SK-N-MC (cell line): ENCODE results near the gene CDC26.
"Not testable (repeated sequence)": the region's sequence is repeated elsewhere in the genome, so short reads cannot be mapped to it uniquely, and the experiment has no call there.

Source experiments
- DNase-seq: peaks from one replicate; pipeline ENCODE4 v3.0.0-alpha.2; 2011; ENCODE audit warnings: low read depth, low spot score
- H3K27ac ChIP-seq: fragments of 200-600 bp; sonication (generic); 2 replicates; pipeline ENCODE4 v1.5.1; 2016; ENCODE audit warnings: mixed run types
- H3K36me3 ChIP-seq: fragments of 200-600 bp; sonication (generic); 2 replicates; pipeline ENCODE4 v1.6.1; 2017; ENCODE audit warnings: antibody characterized with exemption, low read length, mixed read lengths; ENCODE audit not compliant: insufficient read depth
- H3K4me3 ChIP-seq: fragments of 200-600 bp; sonication (generic); 2 replicates; pipeline ENCODE4 v1.5.1; 2016
- H3K9ac ChIP-seq: fragments of 200-600 bp; sonication (generic); 2 replicates; pipeline ENCODE4 v1.8.0; 2017; ENCODE audit warnings: mixed run types, mixed read lengths; ENCODE audit not compliant: insufficient read length
- H3K9me3 ChIP-seq: fragments of 200-600 bp; sonication (generic); 2 replicates; pipeline ENCODE4 v1.6.1; 2017; ENCODE audit warnings: low read depth, mild to moderate bottlenecking, antibody characterized with exemption, low read length, moderate library complexity, mixed read lengths
- EZH2 ChIP-seq: fragments of 200-600 bp; sonication (generic); IDR thresholded peaks from one replicate; pipeline ENCODE4 v1.6.1; 2017; ENCODE audit warnings: antibody characterized with exemption
- FOXP2 ChIP-seq: optimal IDR thresholded peaks from 2 replicates; pipeline ENCODE3; 2011; ENCODE audit warnings: mild to moderate bottlenecking, moderate library complexity; ENCODE audit not compliant: insufficient read depth; ENCODE audit errors: extremely low read length, control extremely low read depth
- POLR2AphosphoS5 ChIP-seq: IDR thresholded peaks from 2 replicates; pipeline ENCODE4 v1.6.1; 2012; ENCODE audit warnings: mild to moderate bottlenecking, low read depth, low read length, borderline replicate concordance

Gene CDC26

GRCh38 chr9:113255438-113255837, 19.9 kb downstream of the CDC26 start:
- TF ChIP-seq EZH2 (no peak), POLR2AphosphoS5 (no peak), FOXP2 (no peak)
- Histone ChIP-seq H3K4me3 (no peak overlapping the region), H3K36me3 (peaks cover 11% of the 10 kb centered on the region; the same call in 1 of the 2 replicates), H3K27ac (no peak overlapping the region), H3K9me3 (no peaks in the 10 kb centered on the region), H3K9ac (no peak overlapping the region)
- DNase-seq: no peak

- peaks cover 7% of the 10 kb centered on the region; the same call in 1 of the 2 replicates for H3K36me3 ChIP-seq
- TF ChIP-seq EZH2 (no peak), POLR2AphosphoS5 (no peak), FOXP2 (no peak)
- H3K27ac ChIP-seq: no peak overlapping the region
- H3K9me3 ChIP-seq: no peaks in the 10 kb centered on the region
- DNase-seq: no peak
- H3K4me3 ChIP-seq: no peak overlapping the region
- H3K9ac ChIP-seq: no peak overlapping the region
These were observed 20.4 kb downstream of the CDC26 start for GRCh38 chr9:113254991-113255390.

GRCh38 chr9:113250807-113251206, 24.6 kb downstream of the CDC26 start:
- H3K36me3 ChIP-seq: no peaks in the 10 kb centered on the region
- no peak overlapping the region for H3K9ac ChIP-seq
- TF ChIP-seq FOXP2: no peak
- TF ChIP-seq POLR2AphosphoS5: no peak
- TF ChIP-seq EZH2: no peak
- H3K27ac ChIP-seq: no peak overlapping the region
- no peak for DNase-seq
- no peak overlapping the region for H3K4me3 ChIP-seq
- no peaks in the 10 kb centered on the region for H3K9me3 ChIP-seq

- not testable (repeated sequence) for H3K4me3 ChIP-seq, H3K9me3 ChIP-seq, DNase-seq, H3K36me3 ChIP-seq, H3K9ac ChIP-seq, H3K27ac ChIP-seq
These were observed 25.7 kb downstream of the CDC26 start for GRCh38 chr9:113249661-113250060.

GRCh38 chr9:113247640-113248039, 27.7 kb downstream of the CDC26 start:
- no peak for DNase-seq
- H3K27ac ChIP-seq: no peak overlapping the region
- no peaks in the 10 kb centered on the region for H3K36me3 ChIP-seq
- H3K9ac ChIP-seq: no peak overlapping the region
- no peaks in the 10 kb centered on the region for H3K9me3 ChIP-seq
- no peak overlapping the region for H3K4me3 ChIP-seq
- TF ChIP-seq EZH2 (no peak), POLR2AphosphoS5 (no peak)

- H3K4me3 ChIP-seq: no peak overlapping the region
- H3K36me3 ChIP-seq: no peaks in the 10 kb centered on the region
- no peaks in the 10 kb centered on the region for H3K9me3 ChIP-seq
- H3K9ac ChIP-seq: no peak overlapping the region
- H3K27ac ChIP-seq: no peak overlapping the region
- no peak for DNase-seq
- no peak for TF ChIP-seq FOXP2
- TF ChIP-seq POLR2AphosphoS5: no peak
- no peak for TF ChIP-seq EZH2
These were observed 28.4 kb downstream of the CDC26 start for GRCh38 chr9:113246928-113247327.

GRCh38 chr9:113245894-113246293, 29.5 kb downstream of the CDC26 start:
- Histone ChIP-seq H3K9ac (no peak overlapping the region), H3K9me3 (no peaks in the 10 kb centered on the region), H3K27ac (no peak overlapping the region), H3K36me3 (no peaks in the 10 kb centered on the region), H3K4me3 (no peak overlapping the region)
- no peak for DNase-seq
- TF ChIP-seq FOXP2 (no peak), EZH2 (no peak), POLR2AphosphoS5 (no peak)

GRCh38 chr9:113244556-113244955, 30.8 kb downstream of the CDC26 start:
- TF ChIP-seq POLR2AphosphoS5 (no peak), EZH2 (no peak), FOXP2 (no peak)
- Histone ChIP-seq H3K4me3 (no peak overlapping the region), H3K36me3 (no peaks in the 10 kb centered on the region), H3K9me3 (no peaks in the 10 kb centered on the region), H3K27ac (no peak overlapping the region), H3K9ac (no peak overlapping the region)
- no peak for DNase-seq

GRCh38 chr9:113241161-113241560, 34.2 kb downstream of the CDC26 start:
- TF ChIP-seq FOXP2: no peak
- TF ChIP-seq POLR2AphosphoS5: no peak
- no peak for TF ChIP-seq EZH2
- H3K27ac ChIP-seq: no peak overlapping the region

GRCh38 chr9:113238859-113239232, 36.5 kb downstream of the CDC26 start:
- no peak overlapping the region for H3K9ac ChIP-seq
- TF ChIP-seq EZH2 (no peak), FOXP2 (no peak)

More at GRCh38 chr9:113241161-113241560, 34.2 kb downstream of the CDC26 start:
- H3K4me3 ChIP-seq: no peak overlapping the region
- no peak for DNase-seq
- no peak overlapping the region for H3K9ac ChIP-seq
- no peaks in the 10 kb centered on the region for H3K36me3 ChIP-seq
- H3K9me3 ChIP-seq: no peaks in the 10 kb centered on the region

More at GRCh38 chr9:113238859-113239232, 36.5 kb downstream of the CDC26 start:
- Histone ChIP-seq H3K27ac (no peak overlapping the region), H3K4me3 (no peak overlapping the region), H3K36me3 (no peaks in the 10 kb centered on the region), H3K9me3 (no peaks in the 10 kb centered on the region)
- no peak for DNase-seq
